ENCODE data around the gene EXOC6B.
A peak's percentile ranks its signal among the peaks of the same experiment; 100 is the strongest.

Gene EXOC6B

DNA sequence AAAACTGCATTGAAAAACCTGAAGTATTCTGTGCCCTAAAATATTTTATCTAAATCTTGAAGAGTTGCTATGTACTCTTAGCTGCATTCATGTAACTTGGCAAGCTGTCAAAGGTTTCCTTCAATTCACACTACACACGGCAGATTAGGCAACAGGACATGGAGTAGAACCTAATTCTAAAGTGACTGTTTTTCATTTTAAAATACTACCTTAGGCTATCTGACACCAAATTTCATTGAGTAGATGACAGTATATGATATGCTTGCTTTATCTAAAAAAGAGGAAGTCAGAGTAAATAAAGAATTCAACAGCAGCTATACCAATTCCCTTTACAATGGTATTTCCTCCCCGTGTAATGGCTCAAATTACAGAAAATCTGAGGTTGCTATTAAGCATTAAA is 45.4 kb downstream of the EXOC6B start:
- peak; percentile 60; the same call in 1 of the 2 replicates for TF ChIP-seq NFIC (IDR thresholded peaks at IDR 0.05)
- TF ChIP-seq TEAD4 (IDR thresholded peaks at IDR 0.05), result no peak
- peak; percentile 78; the same call in 1 of the 2 replicates for TF ChIP-seq CEBPB (IDR thresholded peaks at IDR 0.05)

GRCh38 chr2:72779495-72779894 is 46.3 kb downstream of the EXOC6B start:
- no peak for TF ChIP-seq YY1 (IDR thresholded peaks at IDR 0.05; ENCODE audit: low read depth)

DNA sequence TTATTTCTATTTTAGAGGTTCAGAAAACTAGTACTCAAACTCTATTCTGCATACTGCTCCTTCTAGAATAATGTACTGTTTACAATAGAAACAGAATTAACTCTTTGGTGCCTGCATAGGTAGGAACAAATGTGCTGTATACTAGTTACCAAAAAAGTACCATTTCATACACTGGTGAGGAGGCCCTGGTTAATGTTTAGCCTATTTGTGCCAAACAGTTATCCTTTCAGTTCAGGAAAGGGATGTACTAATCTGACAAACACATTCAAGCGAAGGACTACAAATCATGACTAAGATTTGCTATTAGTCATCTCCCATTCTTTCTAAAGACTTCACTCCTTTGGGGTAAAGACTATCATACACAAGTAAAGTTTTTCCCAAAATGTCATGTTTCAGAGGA is 47.4 kb downstream of the EXOC6B start:
- no peak for TF ChIP-seq CEBPB (IDR thresholded peaks at IDR 0.05)
- TF ChIP-seq ZBTB7A (IDR thresholded peaks at IDR 0.05; ENCODE audit: low read depth), result no peak
- no peak for TF ChIP-seq RAD21 (IDR thresholded peaks at IDR 0.05; ENCODE audit: low read depth)
- no peak for TF ChIP-seq EP300 (IDR thresholded peaks at IDR 0.05; ENCODE audit: borderline replicate concordance)
- TF ChIP-seq YY1 (IDR thresholded peaks at IDR 0.05; ENCODE audit: low read depth), result no peak
- no peak for TF ChIP-seq TEAD4 (IDR thresholded peaks at IDR 0.05)

- no peak for TF ChIP-seq FOXM1 (IDR thresholded peaks at IDR 0.05; ENCODE audit: borderline replicate concordance, low read depth)
- TF ChIP-seq CEBPB (IDR thresholded peaks at IDR 0.05), result peak; percentile 25; the same call in 1 of the 2 replicates
- TF ChIP-seq, protein P1, sequence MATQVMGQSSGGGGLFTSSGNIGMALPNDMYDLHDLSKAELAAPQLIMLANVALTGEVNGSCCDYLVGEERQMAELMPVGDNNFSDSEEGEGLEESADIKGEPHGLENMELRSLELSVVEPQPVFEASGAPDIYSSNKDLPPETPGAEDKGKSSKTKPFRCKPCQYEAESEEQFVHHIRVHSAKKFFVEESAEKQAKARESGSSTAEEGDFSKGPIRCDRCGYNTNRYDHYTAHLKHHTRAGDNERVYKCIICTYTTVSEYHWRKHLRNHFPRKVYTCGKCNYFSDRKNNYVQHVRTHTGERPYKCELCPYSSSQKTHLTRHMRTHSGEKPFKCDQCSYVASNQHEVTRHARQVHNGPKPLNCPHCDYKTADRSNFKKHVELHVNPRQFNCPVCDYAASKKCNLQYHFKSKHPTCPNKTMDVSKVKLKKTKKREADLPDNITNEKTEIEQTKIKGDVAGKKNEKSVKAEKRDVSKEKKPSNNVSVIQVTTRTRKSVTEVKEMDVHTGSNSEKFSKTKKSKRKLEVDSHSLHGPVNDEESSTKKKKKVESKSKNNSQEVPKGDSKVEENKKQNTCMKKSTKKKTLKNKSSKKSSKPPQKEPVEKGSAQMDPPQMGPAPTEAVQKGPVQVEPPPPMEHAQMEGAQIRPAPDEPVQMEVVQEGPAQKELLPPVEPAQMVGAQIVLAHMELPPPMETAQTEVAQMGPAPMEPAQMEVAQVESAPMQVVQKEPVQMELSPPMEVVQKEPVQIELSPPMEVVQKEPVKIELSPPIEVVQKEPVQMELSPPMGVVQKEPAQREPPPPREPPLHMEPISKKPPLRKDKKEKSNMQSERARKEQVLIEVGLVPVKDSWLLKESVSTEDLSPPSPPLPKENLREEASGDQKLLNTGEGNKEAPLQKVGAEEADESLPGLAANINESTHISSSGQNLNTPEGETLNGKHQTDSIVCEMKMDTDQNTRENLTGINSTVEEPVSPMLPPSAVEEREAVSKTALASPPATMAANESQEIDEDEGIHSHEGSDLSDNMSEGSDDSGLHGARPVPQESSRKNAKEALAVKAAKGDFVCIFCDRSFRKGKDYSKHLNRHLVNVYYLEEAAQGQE (IDR thresholded peaks at IDR 0.05; ENCODE audit: low read depth), result no peak
- peak; percentile 92 for TF ChIP-seq RAD21 (IDR thresholded peaks at IDR 0.05; ENCODE audit: low read depth)
- TF ChIP-seq TCF12 (IDR thresholded peaks at IDR 0.05; ENCODE audit: low read depth), result no peak
- TF ChIP-seq, protein P2, sequence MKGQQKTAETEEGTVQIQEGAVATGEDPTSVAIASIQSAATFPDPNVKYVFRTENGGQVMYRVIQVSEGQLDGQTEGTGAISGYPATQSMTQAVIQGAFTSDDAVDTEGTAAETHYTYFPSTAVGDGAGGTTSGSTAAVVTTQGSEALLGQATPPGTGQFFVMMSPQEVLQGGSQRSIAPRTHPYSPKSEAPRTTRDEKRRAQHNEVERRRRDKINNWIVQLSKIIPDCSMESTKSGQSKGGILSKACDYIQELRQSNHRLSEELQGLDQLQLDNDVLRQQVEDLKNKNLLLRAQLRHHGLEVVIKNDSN (IDR thresholded peaks at IDR 0.05), result no peak
- TF ChIP-seq, protein P3, sequence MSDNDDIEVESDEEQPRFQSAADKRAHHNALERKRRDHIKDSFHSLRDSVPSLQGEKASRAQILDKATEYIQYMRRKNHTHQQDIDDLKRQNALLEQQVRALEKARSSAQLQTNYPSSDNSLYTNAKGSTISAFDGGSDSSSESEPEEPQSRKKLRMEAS (IDR thresholded peaks at IDR 0.05), result no peak
Measured at GRCh38 chr2:72770879-72771461, 54.9 kb downstream of the EXOC6B start.

GRCh38 chr2:72765997-72766609 is 59.7 kb downstream of the EXOC6B start:
- TF ChIP-seq TEAD4 (IDR thresholded peaks at IDR 0.05) (0 out of 2 replicates have a peak, but pooled peaks have one; percentile 36), YY1 (IDR thresholded peaks at IDR 0.05; ENCODE audit: low read depth) (no peak)
- TF ChIP-seq, protein P2 (IDR thresholded peaks at IDR 0.05), result peak; percentile 47

DNA sequence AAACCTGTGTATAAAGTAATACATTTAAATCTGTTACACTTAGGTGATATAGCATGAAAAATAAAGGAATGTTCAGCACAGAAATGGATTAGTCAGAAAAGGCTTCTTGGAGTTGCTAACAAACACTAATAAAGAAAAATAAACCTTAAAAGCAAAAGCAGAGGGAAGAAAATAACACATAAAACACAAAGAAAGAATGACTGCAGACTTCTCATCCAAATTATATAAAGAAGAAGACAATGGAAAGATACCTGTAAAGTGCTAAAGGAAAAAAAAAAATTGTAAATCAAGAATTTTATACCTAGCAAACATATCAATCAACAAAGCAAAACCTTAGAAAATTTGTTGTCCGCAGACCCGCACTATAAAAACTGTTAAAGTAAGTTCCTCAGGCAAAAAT is 63.6 kb downstream of the EXOC6B start:
- TF ChIP-seq TCF12 (IDR thresholded peaks at IDR 0.05; ENCODE audit: low read depth) (no peak), ZBTB7A (IDR thresholded peaks at IDR 0.05; ENCODE audit: low read depth) (no peak), EP300 (IDR thresholded peaks at IDR 0.05; ENCODE audit: borderline replicate concordance) (no peak), YY1 (IDR thresholded peaks at IDR 0.05; ENCODE audit: low read depth) (no peak), FOXM1 (IDR thresholded peaks at IDR 0.05; ENCODE audit: borderline replicate concordance, low read depth) (no peak), NFIC (IDR thresholded peaks at IDR 0.05) (no peak), CEBPB (IDR thresholded peaks at IDR 0.05) (no peak), TAF1 (IDR thresholded peaks at IDR 0.05; ENCODE audit: low read depth) (no peak), EGR1 (IDR thresholded peaks at IDR 0.05) (no peak), CREB1 (IDR thresholded peaks at IDR 0.05; ENCODE audit: low read depth) (no peak), TEAD4 (IDR thresholded peaks at IDR 0.05) (no peak)
- TF ChIP-seq, protein P3 (IDR thresholded peaks at IDR 0.05), result no peak
- TF ChIP-seq, protein P2 (IDR thresholded peaks at IDR 0.05), result no peak
- TF ChIP-seq, protein P1 (IDR thresholded peaks at IDR 0.05; ENCODE audit: low read depth), result no peak
